HG03460 (cell line): ENCODE data around the gene LRRC37A3.
"Not testable (repeated sequence)": the region's sequence is repeated elsewhere in the genome, so short reads cannot be mapped to it uniquely, and the experiment has no call there.

Source experiments
- ATAC-seq: cut with Tn5 transposase; IDR thresholded peaks from one replicate; pipeline ENCODE4 v1.9.1; 2021; ENCODE audit not compliant: unreplicated experiment

LRRC37A3 gene

GRCh38 chr17:64919289-64920025 lies at the start of gene LRRC37A3:
TSS of gene LRRC37A3 (minus strand) at chr17:64919478. CDS start at chr17:64897257, 22,221 bp downstream.
- peak; percentile 88 for ATAC-seq

DNA sequence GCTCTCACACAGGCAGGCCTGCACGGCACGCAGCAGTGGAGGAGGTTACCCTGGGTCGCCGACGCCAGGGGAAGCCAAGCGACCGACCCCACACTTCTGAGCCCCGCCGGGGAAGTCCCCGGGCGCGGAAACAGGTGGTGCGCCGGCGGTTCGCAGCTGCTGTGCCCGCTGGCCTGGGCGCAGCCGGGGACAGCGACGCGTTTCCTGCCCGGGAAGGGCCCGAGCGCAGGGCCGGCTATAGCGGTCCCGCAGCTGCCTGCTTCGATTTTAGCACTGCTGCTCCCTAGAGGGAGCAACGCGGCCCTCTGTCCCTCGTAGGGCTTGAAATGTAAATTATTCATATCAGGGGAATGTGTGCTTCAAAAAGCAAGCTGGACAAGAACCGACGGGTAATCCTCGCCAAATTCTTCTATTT lies 46.6 kb upstream of the LRRC37A3 start:
- ATAC-seq = peak; percentile 91

GRCh38 chr17:64965256-64965872 lies 46.1 kb upstream of the LRRC37A3 start:
- not testable (repeated sequence) for ATAC-seq

DNA sequence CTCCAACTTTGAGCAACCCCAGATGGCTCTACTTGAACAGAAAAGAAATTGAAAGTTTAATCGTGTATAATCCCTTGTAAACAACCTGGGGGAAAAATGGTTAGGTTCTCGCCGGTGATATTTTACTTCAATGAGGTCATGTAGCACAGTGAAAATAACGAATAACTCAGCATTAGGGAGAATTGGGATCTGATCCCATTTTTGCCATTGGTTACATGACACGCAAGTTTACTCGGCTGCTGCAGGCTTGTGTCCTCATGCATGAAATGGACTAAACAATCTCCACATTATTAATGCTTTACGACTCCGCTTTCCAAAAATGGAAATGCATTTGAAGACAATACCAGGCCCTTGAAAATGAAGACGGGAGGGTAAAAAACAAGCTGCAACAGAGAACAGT lies 45.5 kb upstream of the LRRC37A3 start:
- ATAC-seq = no peak

DNA sequence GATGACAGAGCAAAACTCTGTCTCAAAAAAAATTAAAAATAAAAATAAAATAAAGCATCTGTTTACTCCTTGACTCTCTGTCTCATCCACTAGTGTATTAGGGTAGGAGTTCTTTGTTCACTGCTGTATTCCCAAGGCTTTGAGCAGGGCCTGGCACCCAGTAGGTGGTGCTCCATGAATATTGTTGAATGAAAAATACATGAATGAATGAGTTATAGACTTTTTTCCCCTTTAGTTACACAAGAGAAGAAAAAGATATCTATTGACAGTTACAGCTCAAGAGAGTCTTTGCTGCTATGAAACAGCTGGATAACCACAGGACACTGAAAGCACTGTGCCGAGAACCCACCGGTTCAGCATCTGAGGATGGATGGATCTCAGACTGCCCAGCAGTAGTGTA lies 44.5 kb upstream of the LRRC37A3 start:
- not testable (repeated sequence) for ATAC-seq

DNA sequence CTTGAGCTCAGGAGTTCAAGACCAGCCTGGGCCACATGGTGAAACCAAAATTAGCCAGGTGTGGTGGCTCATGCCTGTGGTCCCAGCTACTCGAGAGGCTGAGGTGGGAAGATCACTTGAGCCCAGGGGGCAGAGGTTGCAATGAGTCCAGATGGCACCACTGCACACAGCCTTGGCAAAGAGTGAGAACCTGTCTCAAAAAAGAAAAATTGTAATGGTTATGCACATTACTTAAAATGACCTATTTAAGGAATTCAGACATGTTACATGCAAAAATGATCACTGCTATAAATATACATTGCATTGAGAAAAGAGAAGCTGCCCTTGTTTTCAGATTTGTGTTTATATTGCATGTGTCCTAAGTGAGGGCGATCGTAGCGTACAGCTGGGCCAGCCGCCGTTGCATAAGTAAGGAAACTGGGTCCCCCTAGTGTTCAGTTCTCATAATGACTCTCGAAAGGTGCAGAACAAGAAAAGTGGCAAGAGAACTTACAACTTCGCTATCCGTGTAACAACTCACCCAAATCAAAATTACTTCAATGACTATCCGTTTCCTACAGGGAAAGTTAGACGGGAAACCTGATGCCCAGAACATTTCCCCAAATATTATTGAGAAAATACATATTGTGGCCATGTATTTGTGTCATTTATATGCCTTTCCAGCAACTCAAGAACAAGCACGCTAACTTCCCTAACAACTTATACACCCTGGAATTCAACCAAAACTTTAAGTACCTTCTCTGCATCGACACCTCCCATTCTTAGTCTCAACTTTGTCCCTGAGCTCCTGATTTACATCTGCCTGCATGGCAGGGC lies 42.5 kb upstream of the LRRC37A3 start:
- peak; percentile 40 for ATAC-seq

DNA sequence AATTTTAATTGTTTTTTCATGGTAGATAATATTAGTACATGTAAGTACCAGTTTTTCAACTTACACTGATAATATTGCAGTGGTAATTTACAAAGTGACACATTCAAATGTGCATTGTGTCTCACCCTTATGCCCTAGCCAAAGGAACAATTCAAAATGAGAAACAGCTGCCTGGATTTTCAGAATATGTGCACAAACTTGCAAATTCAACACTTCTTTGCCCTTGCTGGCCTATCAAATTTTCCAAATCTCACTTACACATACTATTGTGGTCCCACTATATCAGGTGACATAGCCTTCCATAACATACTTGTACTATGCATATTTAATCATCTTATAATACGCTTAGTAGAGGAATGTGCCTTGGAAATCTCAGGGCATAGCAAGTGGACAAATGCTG lies 32.6 kb upstream of the LRRC37A3 start:
- ATAC-seq = no peak

DNA sequence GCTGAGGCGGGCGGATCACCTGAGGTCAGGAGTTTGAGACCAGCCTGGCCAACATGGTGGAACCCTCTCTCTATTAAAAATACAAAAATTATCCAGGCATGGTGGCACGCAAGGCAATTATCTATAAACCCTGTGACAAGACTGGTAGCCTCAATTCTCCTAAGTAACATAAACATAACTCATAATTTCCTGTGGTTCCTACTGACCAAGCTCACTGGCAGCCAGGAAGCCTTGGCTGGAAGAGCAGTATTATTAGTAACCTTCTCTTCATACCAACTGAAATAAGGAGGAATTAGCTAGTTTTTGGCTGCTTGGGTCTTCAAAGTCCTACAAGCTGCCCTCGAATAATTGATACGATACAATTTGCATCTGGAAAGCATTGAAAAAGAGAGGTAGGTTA lies 31.6 kb upstream of the LRRC37A3 start:
- ATAC-seq = no peak

- no peak for ATAC-seq
These were observed 27.9 kb upstream of the LRRC37A3 start for GRCh38 chr17:64947152-64947551.

DNA sequence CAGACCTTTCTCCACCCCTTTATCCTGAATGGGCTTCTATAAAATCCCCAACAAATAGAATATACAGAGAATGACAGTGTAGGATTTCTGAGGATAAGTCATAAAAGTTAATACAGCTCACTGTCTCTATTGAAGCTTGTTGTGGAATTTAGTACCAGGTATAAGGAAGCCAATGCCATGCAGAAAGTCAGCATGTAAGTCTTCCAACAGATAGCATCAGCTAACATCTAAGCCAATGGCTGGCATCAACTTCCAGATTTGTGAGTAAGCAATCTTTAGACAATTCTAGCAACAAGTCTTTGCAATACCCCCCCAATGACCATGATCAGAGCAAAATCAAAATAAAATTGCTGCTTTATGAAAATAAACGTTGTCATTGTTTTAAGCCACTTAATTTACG lies 22.5 kb upstream of the LRRC37A3 start:
- no peak for ATAC-seq

DNA sequence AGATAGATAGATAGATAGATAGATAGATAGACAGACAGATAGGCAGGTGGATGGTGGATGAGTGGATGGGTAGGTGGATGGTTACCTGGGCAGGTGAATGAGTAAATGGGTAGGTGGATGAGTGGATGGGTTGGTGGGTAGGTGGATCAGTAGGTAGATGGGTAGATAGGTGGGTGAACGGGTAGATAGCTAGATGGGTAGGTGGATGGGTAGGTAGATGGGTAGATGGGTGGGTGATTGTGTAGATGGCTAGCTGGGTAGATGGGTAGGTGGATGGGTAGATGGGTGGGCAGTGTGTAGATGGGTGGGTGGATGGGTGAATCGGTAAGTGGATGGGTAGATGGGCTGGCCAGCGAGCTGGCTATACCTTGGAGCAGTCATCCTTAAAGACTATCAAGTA lies 21.8 kb upstream of the LRRC37A3 start:
- no peak for ATAC-seq

DNA sequence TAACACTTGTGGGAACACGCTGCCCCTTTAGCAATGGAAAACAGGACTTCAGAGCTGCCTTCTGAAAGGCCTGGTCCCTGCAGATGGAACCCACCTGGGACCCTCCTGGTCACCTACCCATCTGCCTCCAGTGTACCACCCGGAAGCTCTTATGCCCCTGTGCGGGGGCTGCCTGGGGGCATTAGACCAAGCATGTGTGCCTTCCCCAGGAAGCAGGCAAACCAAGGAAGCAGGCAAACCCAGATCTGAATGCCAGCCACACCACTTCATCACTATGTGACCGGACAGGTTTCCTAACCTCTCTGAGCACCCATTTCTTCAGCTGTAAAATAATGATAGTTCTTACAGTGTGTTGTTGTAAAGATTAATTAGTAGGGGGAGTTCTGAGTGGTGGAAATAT lies 20.8 kb upstream of the LRRC37A3 start:
- ATAC-seq = no peak

- no peak for ATAC-seq
These were observed 19.7 kb upstream of the LRRC37A3 start for GRCh38 chr17:64938925-64939474.

DNA sequence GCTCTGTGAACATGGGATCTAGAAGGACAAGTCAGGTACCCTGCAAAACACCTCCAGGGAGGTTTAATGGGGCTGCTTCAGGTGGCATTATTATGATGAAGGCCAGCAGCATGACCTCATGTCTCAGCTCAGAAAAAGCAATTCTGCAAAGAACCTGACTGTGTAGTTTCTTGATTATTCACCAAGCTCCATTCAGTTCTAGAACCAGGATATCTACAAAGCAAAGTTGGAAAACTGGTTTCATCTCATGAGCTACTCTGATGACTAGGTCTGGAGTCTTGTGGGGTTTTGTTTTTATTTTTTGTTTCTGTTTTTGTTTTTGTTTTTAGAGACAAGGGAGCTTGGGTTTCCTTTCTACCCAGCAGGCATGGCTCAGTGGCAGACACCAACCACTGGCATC lies 19.0 kb upstream of the LRRC37A3 start:
- ATAC-seq = no peak

- ATAC-seq = no peak
These were observed 16.8 kb upstream of the LRRC37A3 start for GRCh38 chr17:64936117-64936516.

DNA sequence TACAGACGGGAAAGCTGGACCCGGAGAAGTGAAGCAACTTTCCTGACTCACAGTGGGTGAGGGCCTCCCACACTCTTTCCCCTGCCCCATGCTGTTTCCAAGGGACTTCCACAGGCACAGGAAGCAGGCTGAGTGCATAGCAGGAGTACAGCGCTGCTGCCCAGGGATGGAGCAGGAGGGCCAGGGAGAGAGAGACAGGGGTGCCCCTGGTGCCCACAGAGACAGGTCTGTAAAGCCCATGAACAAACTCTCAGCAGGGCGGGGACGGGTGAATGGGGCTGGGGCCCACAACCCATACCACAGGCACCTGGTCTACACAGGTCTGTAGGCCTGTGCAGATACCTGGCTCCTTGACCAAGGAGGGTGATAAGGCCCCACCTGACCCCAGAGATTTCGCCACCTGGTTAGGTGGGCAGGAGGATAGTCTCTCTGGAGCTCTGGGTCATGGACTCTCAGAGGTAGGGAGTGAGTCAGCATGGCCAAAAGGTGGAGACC lies 15.1 kb upstream of the LRRC37A3 start:
- not testable (repeated sequence) for ATAC-seq

GRCh38 chr17:64932850-64933249 lies 13.6 kb upstream of the LRRC37A3 start:
- not testable (repeated sequence) for ATAC-seq

- ATAC-seq = not testable (repeated sequence)
These were observed 11.1 kb upstream of the LRRC37A3 start for GRCh38 chr17:64930374-64930773.

- ATAC-seq = not testable (repeated sequence)
These were observed 10.3 kb upstream of the LRRC37A3 start for GRCh38 chr17:64929419-64930209.

DNA sequence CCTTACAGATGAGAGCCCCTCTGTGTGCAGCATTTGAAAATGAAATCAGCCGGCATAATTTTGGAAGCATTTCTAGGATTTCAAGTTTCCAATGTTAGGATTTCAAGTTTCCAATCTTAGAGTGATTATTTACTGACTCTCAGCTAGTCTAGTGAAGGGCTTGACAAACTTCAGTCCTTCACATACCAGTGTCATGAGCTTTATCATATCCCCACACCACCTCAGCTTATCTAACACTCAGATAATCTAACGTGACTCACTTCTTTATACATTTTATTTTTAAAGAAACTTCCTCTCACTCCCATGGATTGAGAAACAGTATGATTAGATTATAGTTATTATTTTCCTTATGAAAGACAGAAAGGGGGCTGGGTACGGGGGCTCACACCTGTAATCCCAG lies 9.4 kb upstream of the LRRC37A3 start:
- not testable (repeated sequence) for ATAC-seq
